K562 (cell line): ENCODE results near the gene NRF1. TPM values are rescaled to one million over a fixed set of nuclear protein-coding genes. Genes with fewer than 3 reads are reported as not detected.
A peak's percentile ranks its signal among the peaks of the same experiment; 100 is the strongest.

Experiments
- ADNP ChIP-seq: fragments of 200-800 bp; sonication (Bioruptor generic); IDR thresholded peaks from 2 replicates; pipeline ENCODE4 v1.6.1; 2016; ENCODE audit warnings: missing genetic modification characterization, missing compliant biosample characterization
- BRF1 ChIP-seq: IDR thresholded peaks from 3 replicates; pipeline ENCODE4 v1.6.1; 2011; ENCODE audit warnings: borderline replicate concordance, mild to moderate bottlenecking; ENCODE audit not compliant: insufficient read length; ENCODE audit errors: extremely low read depth
- CBX3 ChIP-seq, 2 experiments: IDR thresholded peaks; 1 replicate in 1 of 2; 2 replicates in 1 of 2; pipeline ENCODE4 v1.6.1; 2012; ENCODE audit warnings: inconsistent platforms in 2 of 2, low read length in 2 of 2, borderline replicate concordance in 1 of 2, control low read depth in 1 of 2
- DPF2 ChIP-seq: fragments of 450-650 bp; IDR thresholded peaks from 2 replicates; pipeline ENCODE4 v1.6.1; 2016
- EHMT2 ChIP-seq: fragments of 450-650 bp; IDR thresholded peaks from 2 replicates; pipeline ENCODE4 v1.6.1; 2018; ENCODE audit warnings: antibody characterized with exemption
- FUS ChIP-seq: fragments of 200-400 bp; formaldehyde crosslinking; optimal IDR thresholded peaks from 2 replicates; pipeline ENCODE3; 2017; ENCODE audit warnings: low read depth, low read length
- GTF2E2 ChIP-seq: fragments of 200-800 bp; sonication (Bioruptor generic); IDR thresholded peaks from 2 replicates; pipeline ENCODE4 v1.6.1; 2016; ENCODE audit warnings: missing genetic modification characterization, missing compliant biosample characterization
- ILK ChIP-seq: fragments of 450-650 bp; IDR thresholded peaks from 2 replicates; pipeline ENCODE4 v1.6.1; 2016; ENCODE audit warnings: missing genetic modification characterization, low read depth, mild to moderate bottlenecking, missing compliant biosample characterization, moderate library complexity, borderline replicate concordance
- KLF13 ChIP-seq: fragments of 450-650 bp; IDR thresholded peaks from 2 replicates; pipeline ENCODE4 v1.6.1; 2016; ENCODE audit warnings: missing genetic modification characterization, low read depth, mild to moderate bottlenecking, missing compliant biosample characterization, moderate library complexity, borderline replicate concordance
- MCM7 ChIP-seq, 2 experiments: fragments of 450-650 bp; IDR thresholded peaks; 2 replicates each; pipeline ENCODE4 v1.6.1; 2016 to 2018
- SMAD4 ChIP-seq: fragments of 250-450 bp; sonication (Bioruptor Pico); conservative IDR thresholded peaks from 2 replicates; pipeline ENCODE4 v1.8.0; 2021; ENCODE audit warnings: inconsistent platforms, mild to moderate bottlenecking, moderate library complexity
- SREBF2 ChIP-seq: sonication (generic); formaldehyde crosslinking; IDR thresholded peaks from 2 replicates; pipeline ENCODE4 v1.4.0; 2020; ENCODE audit warnings: mild to moderate bottlenecking, missing genetic modification reagents
- SRSF9 ChIP-seq: fragments of 200-400 bp; formaldehyde crosslinking; IDR thresholded peaks from 2 replicates; pipeline ENCODE4 v1.6.1; 2017; ENCODE audit warnings: low read depth, low read length, borderline replicate concordance
- TAF15 ChIP-seq: fragments of 200-400 bp; formaldehyde crosslinking; IDR thresholded peaks from 2 replicates; pipeline ENCODE4 v1.6.1; 2017; ENCODE audit warnings: mild to moderate bottlenecking, low read depth, low read length, moderate library complexity
- U2AF2 ChIP-seq: fragments of 200-400 bp; formaldehyde crosslinking; optimal IDR thresholded peaks from 2 replicates; pipeline ENCODE3; 2017; ENCODE audit warnings: low read depth, mild to moderate bottlenecking, low read length
- XRCC4 ChIP-seq: IDR thresholded peaks from one replicate; pipeline ENCODE4 v1.6.1; 2011; ENCODE audit not compliant: insufficient read depth, insufficient read length; ENCODE audit errors: extremely low read depth
- ZNF324 ChIP-seq: fragments of 250-450 bp; sonication (Bioruptor Pico); IDR thresholded peaks from 2 replicates; pipeline ENCODE4 v1.4.0; 2020; ENCODE audit warnings: mild to moderate bottlenecking
- ZNF41 ChIP-seq: fragments of 250-450 bp; sonication (Bioruptor Pico); conservative IDR thresholded peaks from 2 replicates; pipeline ENCODE4 v1.4.0; 2020; ENCODE audit warnings: mild to moderate bottlenecking
- ZNF639 ChIP-seq, 2 experiments: fragments of 200-800 bp in 1 of 2; sonication (Bioruptor generic) in 1 of 2; sonication (generic) in 1 of 2; formaldehyde crosslinking in 1 of 2; IDR thresholded peaks in 1 of 2; conservative IDR thresholded peaks in 1 of 2; 2 replicates each; pipeline versions ENCODE4 v1.5.0 to v1.6.1; 2016 to 2020; ENCODE audit warnings: missing compliant biosample characterization in 1 of 2, missing genetic modification characterization in 1 of 2, missing genetic modification reagents in 1 of 2
- polyA plus RNA-seq, 8 experiments: library from polyadenylated mRNA; depleted of rRNA in 4 of 8; stranded (reverse) in 5 of 8; unstranded in 3 of 8; fragments of >200 nt; fragmentation: Nextera tagmentation in 2 of 8; fragmentation: Illumina TruSeq in 1 of 8; extraction: Ambion mirVana in 2 of 8; extraction: Trizol in 1 of 8; gene quantifications; 2 replicates each; pipeline versions ENCODE4 v1.2.1 to v1.2.3, GENCODE V29; 2011 to 2014; ENCODE audit warnings: inconsistent platforms in 1 of 8, missing spikeins in 1 of 8
- total RNA-seq, 7 experiments: library from RNA; depleted of rRNA in 6 of 7; stranded (reverse); fragments of >200 nt in 6 of 7; fragmentation: Illumina TruSeq in 2 of 7; extraction: Trizol in 2 of 7; gene quantifications; 2 replicates each; pipeline versions ENCODE4 v1.2.1 to v1.2.3, GENCODE V29; 2011 to 2021; ENCODE audit warnings: low replicate concordance in 1 of 7
- TF ChIP-seq, protein P1 (sequence below), 2 experiments: IDR thresholded peaks in 1 of 2; conservative IDR thresholded peaks in 1 of 2; 2 replicates each; pipeline ENCODE4 v1.6.1; 2016; ENCODE audit warnings: low read depth in 2 of 2, mild to moderate bottlenecking in 1 of 2, missing compliant biosample characterization in 1 of 2, missing genetic modification characterization in 1 of 2, moderate library complexity in 1 of 2
- TF ChIP-seq, protein P2 (sequence below): sonication (generic); formaldehyde crosslinking; IDR thresholded peaks from 2 replicates; pipeline ENCODE4 v1.8.0; 2022; ENCODE audit warnings: missing genetic modification reagents, mild to moderate bottlenecking, borderline replicate concordance

The NRF1 gene
- total and polyA plus RNA-seq, 9 of the 15 experiments (the other 6 are each of a cell fraction or from before 2014, with no cell fraction given): 8.6 to 28.8 (median 20.3) TPM

GRCh38 chr7:129719980-129720732 is 108.6 kb downstream of the NRF1 start (continued):
- TF ChIP-seq, protein P1, sequence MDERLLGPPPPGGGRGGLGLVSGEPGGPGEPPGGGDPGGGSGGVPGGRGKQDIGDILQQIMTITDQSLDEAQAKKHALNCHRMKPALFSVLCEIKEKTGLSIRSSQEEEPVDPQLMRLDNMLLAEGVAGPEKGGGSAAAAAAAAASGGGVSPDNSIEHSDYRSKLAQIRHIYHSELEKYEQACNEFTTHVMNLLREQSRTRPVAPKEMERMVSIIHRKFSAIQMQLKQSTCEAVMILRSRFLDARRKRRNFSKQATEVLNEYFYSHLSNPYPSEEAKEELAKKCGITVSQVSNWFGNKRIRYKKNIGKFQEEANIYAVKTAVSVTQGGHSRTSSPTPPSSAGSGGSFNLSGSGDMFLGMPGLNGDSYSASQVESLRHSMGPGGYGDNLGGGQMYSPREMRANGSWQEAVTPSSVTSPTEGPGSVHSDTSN (CRISPR knock-in tag; IDR thresholded peaks at IDR 0.05; ENCODE audit: low read depth): no peak
- TF ChIP-seq, protein P1 (tag; conservative IDR thresholded peaks at IDR 0.05; ENCODE audit: low read depth): 0 out of 2 replicates have a peak, but pooled peaks have one; percentile 11
- TF ChIP-seq SREBF2 (CRISPR knock-in tag) (no peak), CBX3 (IDR thresholded peaks at IDR 0.05; ENCODE audit: borderline replicate concordance in 1 of 2, low read length in 2 of 2) (peak in 1 of 2 experiments; percentile 94; a peak in 2 of 3 replicates), KLF13 (tag) (peak; percentile 53; the same call in 1 of the 2 replicates), BRF1 (no peak), U2AF2 (no peak), SRSF9 (no peak), XRCC4 (no peak), FUS (no peak), ZNF639 (CRISPR knock-in tag; conservative IDR thresholded peaks at IDR 0.05 in 1 of 2, IDR thresholded peaks at IDR 0.05 in 1 of 2) (peak in 1 of 2 experiments; percentile 96; a peak in 2 of 4 replicates), MCM7 (IDR thresholded peaks at IDR 0.05) (no peak), EHMT2 (no peak), ZNF324 (CRISPR knock-in tag) (peak; percentile 57; the same call in 1 of the 2 replicates), GTF2E2 (tag) (peak; percentile 70), TAF15 (no peak), DPF2 (peak; percentile 99), ADNP (no peak), ILK (tag) (peak; percentile 68), SMAD4 (CRISPR knock-in tag) (peak; percentile 96), ZNF41 (peak; percentile 79; the same call in 1 of the 2 replicates)
- TF ChIP-seq, protein P2, sequence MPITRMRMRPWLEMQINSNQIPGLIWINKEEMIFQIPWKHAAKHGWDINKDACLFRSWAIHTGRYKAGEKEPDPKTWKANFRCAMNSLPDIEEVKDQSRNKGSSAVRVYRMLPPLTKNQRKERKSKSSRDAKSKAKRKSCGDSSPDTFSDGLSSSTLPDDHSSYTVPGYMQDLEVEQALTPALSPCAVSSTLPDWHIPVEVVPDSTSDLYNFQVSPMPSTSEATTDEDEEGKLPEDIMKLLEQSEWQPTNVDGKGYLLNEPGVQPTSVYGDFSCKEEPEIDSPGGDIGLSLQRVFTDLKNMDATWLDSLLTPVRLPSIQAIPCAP (CRISPR knock-in tag): no peak
